Keratinocyte (primary cell): ENCODE results near the gene BARX1. TPM values are rescaled to one million over a fixed set of nuclear protein-coding genes. Genes with fewer than 3 reads are reported as not detected.

Source experiments
- DNase-seq: peaks from one replicate; pipeline ENCODE4 v3.0.0-alpha.2; 2011; ENCODE audit warnings: low read depth, missing footprints, low spot score
- FAIRE-seq: peaks from 2 replicates; lab custom pipeline; 2011; peaks lifted over from hg19 to GRCh38; lab: Jason Lieb, UNC
- H2AFZ ChIP-seq: 2 replicates; pipeline ENCODE4 v1.6.0; 2012; ENCODE audit warnings: low read length, control low read depth, inconsistent platforms; ENCODE audit not compliant: control insufficient read depth
- H3K27ac ChIP-seq: 2 replicates; pipeline ENCODE4 v1.5.1; 2011; ENCODE audit warnings: low read length; ENCODE audit not compliant: control insufficient read depth, insufficient read depth
- H3K27me3 ChIP-seq: 3 replicates; pipeline ENCODE4 v1.6.0; 2011; ENCODE audit warnings: low read length; ENCODE audit not compliant: control insufficient read depth, insufficient read depth; ENCODE audit errors: extremely low read depth
- H3K36me3 ChIP-seq, 2 experiments: 2 replicates in 1 of 2; 3 replicates in 1 of 2; pipeline ENCODE4 v1.5.1; 2011; ENCODE audit warnings: low read length in 2 of 2, mild to moderate bottlenecking in 1 of 2; ENCODE audit not compliant: control insufficient read depth in 2 of 2, insufficient read depth in 2 of 2; ENCODE audit errors: extremely low read depth in 1 of 2
- H3K4me1 ChIP-seq: 3 replicates; pipeline ENCODE4 v1.5.1; 2011; ENCODE audit warnings: low read length; ENCODE audit not compliant: control insufficient read depth, insufficient read depth; ENCODE audit errors: extremely low read depth
- H3K4me2 ChIP-seq: 3 replicates; pipeline ENCODE4 v1.6.0; 2011; ENCODE audit warnings: low read depth, low read length; ENCODE audit not compliant: control insufficient read depth, insufficient read depth; ENCODE audit errors: extremely low read depth
- H3K4me3 ChIP-seq, 3 experiments: fragments of 200-600 bp in 1 of 3; sonication (generic) in 1 of 3; 2 replicates in 2 of 3; 3 replicates in 1 of 3; pipeline ENCODE4 v1.5.1; 2011 to 2016; ENCODE audit warnings: low read length in 3 of 3, mild to moderate bottlenecking in 3 of 3, control low read depth in 2 of 3, inconsistent platforms in 1 of 3, low read depth in 1 of 3, mixed read lengths in 1 of 3, mixed run types in 1 of 3, moderate library complexity in 1 of 3; ENCODE audit not compliant: control insufficient read depth in 2 of 3, insufficient read depth in 2 of 3; ENCODE audit errors: extremely low read depth in 1 of 3
- H3K79me2 ChIP-seq: 2 replicates; pipeline ENCODE4 v1.6.0; 2012; ENCODE audit warnings: low read length; ENCODE audit not compliant: control insufficient read depth, insufficient read depth
- H3K9ac ChIP-seq: 3 replicates; pipeline ENCODE4 v1.6.0; 2011; ENCODE audit warnings: low read length; ENCODE audit not compliant: control insufficient read depth, insufficient read depth; ENCODE audit errors: extremely low read depth
- H3K9me1 ChIP-seq: 3 replicates; pipeline ENCODE4 v1.6.0; 2011; ENCODE audit warnings: low read length; ENCODE audit not compliant: control insufficient read depth, insufficient read depth; ENCODE audit errors: extremely low read depth
- H3K9me3 ChIP-seq: 2 replicates; pipeline ENCODE4 v1.5.1; 2012; ENCODE audit warnings: low read depth, low read length; ENCODE audit not compliant: control insufficient read depth
- H4K20me1 ChIP-seq: 3 replicates; pipeline ENCODE4 v1.6.0; 2011; ENCODE audit warnings: low read length; ENCODE audit not compliant: control insufficient read depth, insufficient read depth; ENCODE audit errors: extremely low read depth
- EZH2 ChIP-seq: IDR thresholded peaks from one replicate; pipeline ENCODE4 v1.6.1; 2012; ENCODE audit warnings: inconsistent platforms, mild to moderate bottlenecking, low read length, moderate library complexity
- dilution Hi-C: fragments of 300-500 bp; cut with MboI; formaldehyde crosslinking; loops from one replicate; pipeline ENCODE4 v1.7.0; 2020; ENCODE audit warnings: low sequenced_read_pairs; ENCODE audit not compliant: extremely low pct_ligation_motif_present
- polyA plus RNA-seq, 5 experiments: library from polyadenylated mRNA; depleted of rRNA in 3 of 5; stranded (reverse) in 3 of 5; stranded (forward) in 1 of 5; unstranded in 1 of 5; fragments of >200 nt; gene quantifications; 1 replicate in 1 of 5; 2 replicates in 3 of 5; 3 replicates in 1 of 5; pipeline versions ENCODE4 v1.2.1 to v1.2.3, GENCODE V29; 2011 to 2012; ENCODE audit warnings: missing spikeins in 2 of 5, low read depth in 1 of 5, low replicate concordance in 1 of 5
- TF ChIP-seq, protein P1 (sequence below), 3 experiments: IDR thresholded peaks in 1 of 3; conservative IDR thresholded peaks in 1 of 3; optimal IDR thresholded peaks in 1 of 3; 2 replicates in 2 of 3; 3 replicates in 1 of 3; pipeline versions ENCODE3 to v1.5.1; 2011; ENCODE audit warnings: low read length in 3 of 3, mild to moderate bottlenecking in 3 of 3, moderate library complexity in 2 of 3, control low read depth in 1 of 3, inconsistent platforms in 1 of 3; ENCODE audit not compliant: insufficient read depth in 2 of 3; ENCODE audit errors: extremely low read depth in 1 of 3

BARX1 gene
- polyA plus RNA-seq, 1 donor (not counting 4 experiments of a cell fraction or from before 2014, with no cell fraction given): not detected

GRCh38 chr9:93951655-93952118 is 3.5 kb downstream of the BARX1 start:
- H3K79me2 ChIP-seq: no peaks in the 10 kb centered on the region
- peaks cover 4% of the 10 kb centered on the region for H3K9me3 ChIP-seq
- dilution Hi-C loops: no loop called here
- H3K27ac ChIP-seq: no peak overlapping the region
- peak overlapping the region; percentile 88 for H3K4me2 ChIP-seq
- H3K9me1 ChIP-seq: no peaks in the 10 kb centered on the region
- H3K9ac ChIP-seq: no peak overlapping the region
- H2AFZ ChIP-seq: no peak overlapping the region
- DNase-seq (no peak), FAIRE-seq (no peak)
- peaks cover 5% of the 10 kb centered on the region for H3K4me1 ChIP-seq
- TF ChIP-seq, protein P1, sequence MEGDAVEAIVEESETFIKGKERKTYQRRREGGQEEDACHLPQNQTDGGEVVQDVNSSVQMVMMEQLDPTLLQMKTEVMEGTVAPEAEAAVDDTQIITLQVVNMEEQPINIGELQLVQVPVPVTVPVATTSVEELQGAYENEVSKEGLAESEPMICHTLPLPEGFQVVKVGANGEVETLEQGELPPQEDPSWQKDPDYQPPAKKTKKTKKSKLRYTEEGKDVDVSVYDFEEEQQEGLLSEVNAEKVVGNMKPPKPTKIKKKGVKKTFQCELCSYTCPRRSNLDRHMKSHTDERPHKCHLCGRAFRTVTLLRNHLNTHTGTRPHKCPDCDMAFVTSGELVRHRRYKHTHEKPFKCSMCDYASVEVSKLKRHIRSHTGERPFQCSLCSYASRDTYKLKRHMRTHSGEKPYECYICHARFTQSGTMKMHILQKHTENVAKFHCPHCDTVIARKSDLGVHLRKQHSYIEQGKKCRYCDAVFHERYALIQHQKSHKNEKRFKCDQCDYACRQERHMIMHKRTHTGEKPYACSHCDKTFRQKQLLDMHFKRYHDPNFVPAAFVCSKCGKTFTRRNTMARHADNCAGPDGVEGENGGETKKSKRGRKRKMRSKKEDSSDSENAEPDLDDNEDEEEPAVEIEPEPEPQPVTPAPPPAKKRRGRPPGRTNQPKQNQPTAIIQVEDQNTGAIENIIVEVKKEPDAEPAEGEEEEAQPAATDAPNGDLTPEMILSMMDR (optimal IDR thresholded peaks at IDR 0.05 in 1 of 3, IDR thresholded peaks at IDR 0.05 in 1 of 3, conservative IDR thresholded peaks at IDR 0.05 in 1 of 3; ENCODE audit: extremely low read depth in 1 of 3, insufficient read depth in 2 of 3, low read length in 3 of 3): no peak
- TF ChIP-seq EZH2: peak; percentile 59
- H3K36me3 ChIP-seq: no peaks in the 10 kb centered on the region
- peaks cover 94% of the 10 kb centered on the region for H3K27me3 ChIP-seq
- H4K20me1 ChIP-seq: no peaks in the 10 kb centered on the region
- H3K4me3 ChIP-seq: peak overlapping the region in 2 of 3 experiments; percentile 63 to 65

DNA sequence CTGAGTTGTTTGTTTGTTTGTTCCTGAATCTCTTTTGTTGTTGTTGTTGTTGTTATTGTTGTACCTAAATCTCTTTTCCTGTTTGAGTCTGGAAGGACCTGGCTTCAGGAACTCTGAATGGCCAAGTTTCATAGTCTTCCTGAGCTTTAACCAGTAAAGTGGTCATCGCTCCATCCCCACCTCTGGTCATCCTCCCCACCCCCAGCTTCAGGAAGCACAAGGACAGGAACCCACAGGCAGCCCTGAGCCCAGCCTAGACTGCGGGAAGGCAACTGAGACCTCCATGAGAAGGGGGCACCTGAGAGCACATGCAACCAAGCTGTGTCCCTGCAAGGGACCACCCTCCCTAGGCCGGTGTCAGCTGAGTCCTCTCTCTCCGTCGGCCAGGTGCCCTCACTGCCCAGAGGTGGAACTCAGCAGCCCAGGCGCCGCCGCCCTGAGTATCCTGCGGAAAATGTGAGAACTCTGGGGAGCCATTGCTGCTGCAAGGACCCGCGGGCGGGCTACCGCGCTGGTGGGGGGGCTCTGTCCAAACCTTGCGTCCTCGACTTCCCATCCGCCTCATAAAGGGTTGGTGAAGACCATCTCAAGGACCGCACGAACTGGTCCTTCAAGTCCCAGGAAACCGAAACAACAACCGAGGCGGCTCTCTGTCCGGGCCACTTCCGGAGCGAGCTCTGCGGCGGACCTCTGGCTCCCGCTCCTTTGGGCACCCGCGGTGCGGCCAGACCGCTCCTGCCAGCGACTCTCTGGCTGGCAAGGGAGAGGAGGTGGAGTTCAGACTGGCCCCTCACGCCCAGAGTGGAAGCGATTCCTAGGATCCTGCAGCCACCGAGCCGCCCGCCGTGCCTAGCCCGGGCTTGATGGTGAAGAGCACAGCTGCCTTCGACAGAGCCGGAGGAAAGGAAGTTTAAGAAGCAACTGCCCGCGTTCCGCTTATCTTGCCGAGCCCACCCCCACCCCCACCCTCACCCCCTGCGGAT is 4.2 kb downstream of the BARX1 start:
- Histone ChIP-seq H3K9me3 (peaks cover 4% of the 10 kb centered on the region), H3K36me3 (no peaks in the 10 kb centered on the region), H3K27me3 (peaks cover 94% of the 10 kb centered on the region), H3K79me2 (no peaks in the 10 kb centered on the region), H3K9me1 (no peaks in the 10 kb centered on the region), H3K27ac (no peak overlapping the region), H3K9ac (no peak overlapping the region), H4K20me1 (no peaks in the 10 kb centered on the region), H2AFZ (peak overlapping the region; percentile 75), H3K4me2 (peak overlapping the region; percentile 88), H3K4me1 (peaks cover 5% of the 10 kb centered on the region), H3K4me3 (peak overlapping the region; percentile 27 to 65 (median 63))
- TF ChIP-seq, protein P1 (optimal IDR thresholded peaks at IDR 0.05 in 1 of 3, IDR thresholded peaks at IDR 0.05 in 1 of 3, conservative IDR thresholded peaks at IDR 0.05 in 1 of 3; ENCODE audit: extremely low read depth in 1 of 3, insufficient read depth in 2 of 3, low read length in 3 of 3): no peak
- no peak for TF ChIP-seq EZH2
- DNase-seq (no peak), FAIRE-seq (no peak)
- dilution Hi-C loops: no loop called here
